Activated CD4-positive, alpha-beta T cell treated with anti-CD3 and anti-CD28 coated beads, Interleukin-2, Interleukin-4, amounts not matched to agents 100 ng/mL and 50 ng/mL, durations not matched to agents 16 hours and 8 hours (primary cell): ENCODE measurements around the gene TMC1.

ENCODE experiments used
- DNase-seq: peaks from one replicate; pipeline ENCODE4 v3.0.0-alpha.2; 2020; ENCODE audit warnings: low spot score

Gene TMC1

GRCh38 chr9:72576087-72576486 lies 54.7 kb downstream of the TMC1 start:
- no peak for DNase-seq

GRCh38 chr9:72577212-72577753 lies 55.9 kb downstream of the TMC1 start:
- DNase-seq = no peak

- DNase-seq = no peak
Measured at GRCh38 chr9:72579190-72579589, 57.8 kb downstream of the TMC1 start.

- peak; percentile 51 for DNase-seq
Measured at GRCh38 chr9:72579880-72580550, 58.6 kb downstream of the TMC1 start.

- peak; percentile 65 for DNase-seq
Measured at GRCh38 chr9:72581694-72582093, 60.3 kb downstream of the TMC1 start.

- DNase-seq = no peak
Measured at GRCh38 chr9:72583370-72583769, 62.0 kb downstream of the TMC1 start.

GRCh38 chr9:72586388-72587130 lies 65.2 kb downstream of the TMC1 start:
- peak; percentile 76 for DNase-seq

GRCh38 chr9:72588336-72588735 lies 66.9 kb downstream of the TMC1 start:
- DNase-seq = no peak

GRCh38 chr9:72589667-72590521 lies 68.5 kb downstream of the TMC1 start:
- no peak for DNase-seq

GRCh38 chr9:72590824-72591223 lies 69.4 kb downstream of the TMC1 start:
- DNase-seq = no peak

- DNase-seq = peak; percentile 60
Measured at GRCh38 chr9:72592502-72593403, 71.3 kb downstream of the TMC1 start.

- peak; percentile 38 for DNase-seq
Measured at GRCh38 chr9:72596451-72597180, 75.2 kb downstream of the TMC1 start.

GRCh38 chr9:72597181-72597517 lies 75.7 kb downstream of the TMC1 start:
- DNase-seq = no peak

GRCh38 chr9:72597601-72598000 lies 76.2 kb downstream of the TMC1 start:
- no peak for DNase-seq

GRCh38 chr9:72598639-72599038 lies 77.2 kb downstream of the TMC1 start:
- DNase-seq = no peak

- DNase-seq = no peak
Measured at GRCh38 chr9:72599874-72600534, 78.6 kb downstream of the TMC1 start.

GRCh38 chr9:72600671-72601070 lies 79.3 kb downstream of the TMC1 start:
- DNase-seq = no peak

GRCh38 chr9:72601615-72602014 lies 80.2 kb downstream of the TMC1 start:
- DNase-seq = no peak

GRCh38 chr9:72612449-72612848 lies 91.0 kb downstream of the TMC1 start:
- no peak for DNase-seq

- DNase-seq = no peak
Measured at GRCh38 chr9:72614067-72614466, 92.7 kb downstream of the TMC1 start.
